Left ventricle myocardium superior (tissue), 1 donor: ENCODE measurements around the gene AGXT. TPM values are rescaled to one million over a fixed set of nuclear protein-coding genes. Genes with fewer than 3 reads are reported as not detected.

ENCODE experiments used
- ATAC-seq: fragments of 200-7000 bp; cut with Tn5 transposase; one replicate; pipeline ENCODE4 v1.9.1; 2020; ENCODE audit warnings: mild to moderate bottlenecking, moderate library complexity
- DNase-seq: peaks from one replicate; pipeline ENCODE4 v3.0.0-alpha.2; 2020
- intact Hi-C: fragments of 100-400 bp; cut with micrococcal nuclease; formaldehyde crosslinking; loops from one replicate; pipeline ENCODE4 v1.11.0; 2022
- total RNA-seq: library from RNA; stranded (reverse); fragmentation: NEBNext Ultra II Directional; extraction: Animal tissue kit (Norgen Biotek cat#: 25700); gene quantifications from one replicate; pipeline ENCODE4 v1.2.1, GENCODE V29; 2021
- donor health status: DM: no; HTN: yes; CAD: no; lungs with severe emphysema.

AGXT gene
- total RNA-seq, 1 donor from 2014 or later, result 0.12 TPM

DNA sequence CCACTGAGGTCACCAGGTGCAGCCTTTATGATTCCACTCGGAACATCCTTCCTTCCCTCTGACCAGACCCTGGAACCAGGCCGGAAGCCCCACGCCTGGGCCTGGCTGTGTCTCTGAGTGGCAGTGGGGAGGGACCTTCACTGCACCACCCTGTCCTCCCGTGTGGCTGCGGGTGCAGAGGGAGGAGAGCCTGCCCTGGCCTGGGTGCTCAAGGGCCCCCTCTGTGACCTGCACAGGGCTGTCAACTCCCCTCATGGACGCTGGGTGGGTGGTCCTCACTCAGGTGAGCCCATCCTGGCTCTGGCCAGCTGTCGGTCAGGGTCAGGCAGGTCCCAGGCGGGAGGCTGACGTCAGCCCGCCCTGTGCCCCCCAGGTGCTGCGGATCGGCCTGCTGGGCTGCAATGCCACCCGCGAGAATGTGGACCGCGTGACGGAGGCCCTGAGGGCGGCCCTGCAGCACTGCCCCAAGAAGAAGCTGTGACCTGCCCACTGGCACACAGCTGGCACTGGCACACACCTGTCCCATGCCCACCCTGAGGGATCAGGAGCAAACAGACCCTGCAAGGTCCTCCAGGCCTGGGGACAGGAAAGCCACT lies 9.8 kb downstream of the AGXT start:
- ATAC-seq (no peak), DNase-seq (no peak)
- intact Hi-C loops, result no loop called here

DNA sequence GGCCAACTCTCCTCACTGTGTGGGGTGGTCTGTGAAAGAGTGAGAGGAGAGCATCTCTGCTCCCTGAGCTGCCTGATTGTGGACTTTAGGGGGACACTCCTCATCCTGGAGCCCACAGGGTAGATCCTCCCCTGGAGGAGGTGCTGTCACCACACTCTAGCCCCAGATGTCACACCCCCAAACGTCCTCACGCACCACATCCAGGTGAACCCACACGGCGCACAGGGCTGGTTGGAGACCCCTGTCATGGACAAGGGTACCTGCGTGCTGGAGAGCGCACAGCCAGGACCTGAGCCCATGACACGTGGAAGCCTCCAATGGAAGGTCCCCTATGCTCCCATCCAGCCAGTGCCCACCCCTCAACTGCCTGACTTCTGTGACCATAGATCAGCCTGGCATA lies 10.5 kb downstream of the AGXT start:
- ATAC-seq (no peak), DNase-seq (no peak)
- intact Hi-C loops, result no loop called here

DNA sequence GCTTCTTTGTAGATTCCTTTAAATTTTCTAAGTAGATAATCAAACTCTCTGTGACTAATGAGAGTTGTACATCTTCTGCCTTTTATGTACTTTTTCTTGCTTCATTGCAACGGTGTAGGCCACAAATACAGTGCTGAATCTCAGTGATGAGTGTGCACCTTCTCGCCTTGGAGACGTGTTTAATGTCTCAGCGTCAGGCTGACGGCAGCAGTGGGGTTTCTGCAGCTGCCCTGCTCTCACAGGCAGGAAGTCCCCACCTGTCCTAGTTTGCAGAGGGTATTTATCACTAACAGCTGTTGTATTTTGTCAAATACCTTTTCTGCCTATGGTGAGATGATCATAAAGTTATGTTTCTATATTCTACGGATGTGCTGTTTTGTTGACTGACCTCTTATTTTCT lies 13.3 kb downstream of the AGXT start:
- DNase-seq (no peak), ATAC-seq (no peak)
- intact Hi-C loops, result no loop called here

DNA sequence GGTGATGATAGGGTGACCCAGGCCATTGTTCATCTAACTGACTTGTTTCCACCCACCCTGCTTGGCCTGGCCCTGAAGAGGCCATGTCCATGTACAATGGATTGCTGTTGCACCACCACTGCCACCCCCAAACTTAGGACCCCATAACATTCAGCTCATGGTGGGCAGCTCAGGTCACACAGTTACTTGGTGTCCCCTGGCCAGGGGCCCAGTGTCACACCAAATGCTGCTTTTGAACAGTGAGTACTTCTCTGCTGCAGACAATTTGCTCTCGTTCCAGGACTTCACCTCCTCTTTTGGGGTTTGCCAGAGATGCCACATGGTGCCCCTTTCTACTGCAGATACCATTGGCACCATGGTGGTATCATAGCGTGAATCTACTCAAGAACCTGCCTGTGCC lies 15.6 kb downstream of the AGXT start:
- intact Hi-C loops, result no loop called here
- ATAC-seq (no peak), DNase-seq (no peak)

DNA sequence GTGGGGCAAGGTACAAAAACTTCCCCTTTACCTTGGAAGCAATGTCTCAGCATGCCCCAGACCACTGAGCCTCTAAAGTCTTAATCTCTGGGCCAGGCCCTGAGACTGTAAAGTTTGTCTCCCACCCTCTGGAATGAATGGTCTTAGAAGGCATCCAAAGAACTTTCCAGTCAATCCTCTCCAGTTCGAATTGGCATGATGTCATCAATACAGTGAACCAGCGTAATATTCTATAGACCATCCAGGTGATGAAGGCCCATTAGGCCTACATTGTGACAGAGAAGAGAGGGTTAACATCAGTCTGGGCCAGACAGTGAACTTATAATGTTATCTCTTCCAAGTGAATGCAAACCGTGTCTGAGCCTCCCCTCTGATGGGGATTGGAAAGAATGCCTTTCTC lies 16.1 kb downstream of the AGXT start:
- DNase-seq (no peak), ATAC-seq (no peak)
- intact Hi-C loops, result no loop called here

- intact Hi-C loops, result no loop called here
- DNase-seq, result peak; percentile 16
- no peak for ATAC-seq
These were observed 16.9 kb downstream of the AGXT start for GRCh38 chr2:240885566-240885965.

DNA sequence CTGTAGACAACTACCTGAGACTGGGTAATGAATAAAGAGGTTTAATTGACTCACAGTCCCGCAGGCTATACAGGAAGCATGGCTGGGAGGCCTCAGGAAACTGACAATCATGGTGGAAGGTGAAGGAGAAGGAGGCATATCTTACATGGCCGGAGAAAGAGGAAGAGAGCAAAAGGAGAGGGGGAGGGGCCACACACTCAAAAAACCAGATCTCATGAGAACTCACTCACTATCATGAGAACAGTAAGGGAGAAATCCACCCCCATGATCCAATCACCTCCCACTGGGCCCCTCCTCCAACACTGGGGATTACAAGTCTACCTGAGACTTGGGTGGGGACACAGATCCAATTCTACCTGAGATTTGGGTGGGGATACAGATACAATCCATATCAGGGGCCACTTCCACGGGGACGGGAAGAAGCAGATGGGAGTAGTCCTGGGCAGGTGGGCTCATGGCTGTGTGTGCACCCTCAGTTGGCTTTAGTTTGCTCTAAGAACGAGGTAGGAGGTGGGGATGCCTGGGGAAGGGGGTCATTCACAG lies 17.5 kb downstream of the AGXT start:
- intact Hi-C loops, result no loop called here
- ATAC-seq (no peak), DNase-seq (peak; percentile 2)

DNA sequence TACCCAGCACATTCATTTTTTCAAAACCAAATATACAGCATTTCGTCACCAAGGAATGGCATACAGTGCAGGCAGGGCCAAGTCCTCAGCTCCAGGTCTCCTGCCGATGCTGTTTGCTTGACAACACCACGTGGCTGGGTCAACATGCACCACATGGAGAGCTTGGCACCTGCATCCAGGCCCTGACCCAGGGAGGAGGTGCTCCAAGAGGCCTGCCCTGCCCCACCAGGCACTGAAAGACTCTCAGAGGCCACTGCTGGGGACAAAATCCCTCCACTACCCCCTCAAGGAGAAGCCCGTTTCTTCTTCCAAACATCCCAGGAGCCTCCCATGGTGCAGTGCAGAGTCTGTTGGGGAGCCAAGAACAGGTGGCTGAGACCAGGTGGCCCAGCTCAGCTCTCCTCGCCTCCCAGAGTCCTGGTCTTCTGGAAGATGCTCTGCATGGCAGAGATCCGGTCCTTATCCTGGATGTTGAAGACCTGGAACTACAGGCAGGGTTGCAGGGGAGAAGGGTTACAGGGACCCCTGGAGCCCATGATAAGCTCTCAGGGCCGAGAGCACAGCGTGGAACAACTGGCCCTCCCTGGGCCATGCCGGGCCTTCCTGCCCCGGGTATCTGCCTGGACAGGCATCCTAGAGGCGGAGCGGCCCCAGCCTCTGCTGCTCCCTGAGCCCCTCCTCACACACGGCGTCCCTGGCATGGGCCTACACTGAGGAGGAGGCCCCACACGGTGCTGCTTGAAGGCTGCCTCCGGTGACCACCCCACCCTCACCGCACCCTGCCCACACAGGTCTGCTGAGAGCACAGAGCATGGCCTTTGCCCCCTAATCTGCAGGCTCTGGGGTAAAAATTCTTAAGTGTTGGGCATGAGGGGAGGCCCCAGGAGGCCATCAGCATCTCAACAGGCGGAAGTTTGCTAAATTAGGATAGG lies 18.3 kb downstream of the AGXT start:
- ATAC-seq (no peak), DNase-seq (peak; percentile 16)
- intact Hi-C loops, result no loop called here

GRCh38 chr2:240887631-240888030 lies 19.0 kb downstream of the AGXT start:
- ATAC-seq, result no peak
- no peak for DNase-seq

GRCh38 chr2:240888130-240888889 lies 19.7 kb downstream of the AGXT start:
- intact Hi-C loops, result no loop called here
- peak; percentile 22 for DNase-seq
- no peak for ATAC-seq

More at GRCh38 chr2:240887631-240888030, 19.0 kb downstream of the AGXT start:
- intact Hi-C loops, result no loop called here

DNA sequence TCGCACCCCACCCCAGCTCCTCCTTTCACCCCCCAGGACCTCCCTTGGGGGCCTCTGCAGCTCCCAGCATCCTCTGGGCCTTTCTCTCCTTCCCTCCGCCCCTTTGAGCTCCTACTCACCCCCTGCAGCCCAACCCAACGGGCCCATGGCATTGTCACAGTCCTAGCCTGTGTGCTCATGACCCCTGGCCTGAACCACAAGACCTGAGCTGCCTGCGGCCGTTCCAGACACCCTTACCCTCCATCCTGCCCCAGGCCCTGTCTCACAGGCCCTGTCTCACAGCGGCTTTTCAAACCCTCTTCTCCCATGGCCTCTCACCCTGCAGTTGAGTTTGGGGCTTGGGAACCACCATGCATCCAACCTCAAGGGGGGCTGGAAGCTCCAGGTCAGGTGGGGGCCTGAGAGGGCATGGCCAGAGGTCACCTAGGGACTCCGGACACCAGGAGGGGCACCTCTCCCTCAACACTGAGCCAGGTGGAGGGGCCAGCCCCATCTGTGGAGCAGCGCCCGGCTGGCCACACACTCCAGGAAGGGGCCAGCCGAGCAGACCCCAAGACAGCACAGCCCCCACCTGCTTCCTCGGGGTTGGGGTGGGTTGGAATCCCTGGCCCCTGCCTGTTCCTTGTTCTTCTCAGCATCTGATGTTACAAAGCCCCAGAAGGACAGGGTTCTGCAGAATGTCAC lies 20.4 kb downstream of the AGXT start:
- peak; percentile 15 for DNase-seq
- intact Hi-C loops, result no loop called here
- ATAC-seq, result no peak

GRCh38 chr2:240889601-240890560 lies 21.3 kb downstream of the AGXT start:
- DNase-seq, result peak; percentile 24
- ATAC-seq, result no peak
- intact Hi-C loops, result no loop called here

DNA sequence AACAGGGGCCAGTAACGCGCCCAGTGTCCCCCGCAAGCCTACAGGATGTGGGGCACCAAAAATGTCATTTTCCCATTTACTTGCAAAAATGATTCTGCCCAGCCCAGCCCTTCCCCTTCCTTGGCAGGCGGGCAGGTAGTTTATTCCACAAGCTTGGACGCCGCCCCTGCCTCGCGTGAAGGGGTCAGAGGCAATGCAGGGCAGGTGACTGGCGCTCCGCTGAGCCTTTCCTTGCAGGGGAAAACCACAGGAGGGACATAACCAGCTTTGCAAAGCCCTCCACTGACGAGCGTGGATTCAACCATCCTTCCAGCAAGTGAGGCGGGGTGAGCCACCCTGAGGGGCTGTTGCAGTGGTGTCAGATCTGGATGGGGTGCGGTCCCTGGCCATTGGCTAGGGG lies 22.1 kb downstream of the AGXT start:
- intact Hi-C loops, result no loop called here
- ATAC-seq (no peak), DNase-seq (no peak)

- DNase-seq (no peak), ATAC-seq (no peak)
- intact Hi-C loops, result no loop called here
These were observed 23.1 kb downstream of the AGXT start for GRCh38 chr2:240891492-240892340.

DNA sequence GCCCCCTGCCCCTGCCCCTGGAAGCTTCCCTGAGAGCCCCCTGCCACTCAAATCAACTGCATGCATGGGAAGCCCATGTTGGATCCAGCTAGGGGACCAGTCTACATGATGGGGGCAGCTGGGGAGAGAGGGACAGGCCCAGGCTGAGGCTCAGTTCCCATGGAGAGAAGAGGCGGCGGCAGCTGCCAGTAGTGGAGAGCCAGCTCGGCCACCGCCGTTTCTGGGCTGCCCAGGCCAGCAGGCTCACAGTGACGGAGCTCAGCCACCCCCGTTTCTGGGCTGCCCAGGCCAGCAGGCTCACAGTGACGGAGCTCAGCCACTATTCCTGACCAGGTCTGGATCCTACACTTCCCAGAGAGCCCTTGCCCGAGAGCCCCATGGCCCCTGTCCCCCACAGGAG lies 23.7 kb downstream of the AGXT start:
- intact Hi-C loops, result no loop called here
- no peak for DNase-seq
- no peak for ATAC-seq

- intact Hi-C loops, result no loop called here
- no peak for DNase-seq
- no peak for ATAC-seq
These were observed 24.3 kb downstream of the AGXT start for GRCh38 chr2:240892925-240893324.

- intact Hi-C loops, result no loop called here
- ATAC-seq (no peak), DNase-seq (no peak)
These were observed 24.8 kb downstream of the AGXT start for GRCh38 chr2:240893363-240893844.
